H9 (cell line): ENCODE results near the gene ZNF653. TPM values are rescaled to one million over a fixed set of nuclear protein-coding genes. Genes with fewer than 3 reads are reported as not detected.

ENCODE experiments used
- DNase-seq: peaks from one replicate; pipeline ENCODE4 v3.0.0-alpha.2; 2017
- H2AFZ ChIP-seq: one replicate; pipeline ENCODE4 v1.6.1; 2013; ENCODE audit warnings: mild to moderate bottlenecking, low read length, control low read depth, moderate library complexity
- H2AK5ac ChIP-seq: 2 replicates; pipeline ENCODE4 v1.6.1; 2013; ENCODE audit warnings: low read length, control low read depth, mixed read lengths; ENCODE audit not compliant: insufficient read length
- H2BK120ac ChIP-seq: one replicate; pipeline ENCODE4 v1.6.1; 2013; ENCODE audit warnings: low read depth, mild to moderate bottlenecking, low read length, control low read depth, inconsistent platforms; ENCODE audit not compliant: poor library complexity, severe bottlenecking
- H2BK12ac ChIP-seq: 2 replicates; pipeline ENCODE4 v1.6.1; 2013; ENCODE audit warnings: low read length, control low read depth, mixed read lengths, low read depth; ENCODE audit not compliant: insufficient read length
- H2BK15ac ChIP-seq: 2 replicates; pipeline ENCODE4 v1.6.1; 2013; ENCODE audit warnings: low read depth, low read length, control low read depth
- H2BK20ac ChIP-seq: one replicate; pipeline ENCODE4 v1.6.1; 2013; ENCODE audit warnings: low read depth, mild to moderate bottlenecking, low read length, control low read depth, inconsistent platforms; ENCODE audit not compliant: poor library complexity, severe bottlenecking
- H2BK5ac ChIP-seq: 2 replicates; pipeline ENCODE4 v1.6.1; 2013; ENCODE audit warnings: low read length, control low read depth, mixed read lengths; ENCODE audit not compliant: insufficient read length
- H3K14ac ChIP-seq: 2 replicates; pipeline ENCODE4 v1.6.1; 2013; ENCODE audit warnings: low read length, control low read depth; ENCODE audit not compliant: insufficient read depth
- H3K18ac ChIP-seq: 2 replicates; pipeline ENCODE4 v1.6.1; 2013; ENCODE audit warnings: low read depth, mild to moderate bottlenecking, mixed read lengths, low read length, control low read depth; ENCODE audit not compliant: insufficient read length
- H3K23ac ChIP-seq: 2 replicates; pipeline ENCODE4 v1.6.1; 2013; ENCODE audit warnings: low read length, control low read depth, mixed read lengths, low read depth; ENCODE audit not compliant: insufficient read length
- H3K23me2 ChIP-seq: 2 replicates; pipeline ENCODE4 v1.6.1; 2013; ENCODE audit warnings: low read depth, mild to moderate bottlenecking, mixed read lengths, low read length, control low read depth; ENCODE audit not compliant: insufficient read length, poor library complexity, severe bottlenecking
- H3K27ac ChIP-seq: 2 replicates; pipeline ENCODE4 v1.5.1; 2013; ENCODE audit warnings: low read length, control low read depth, mixed read lengths, low read depth; ENCODE audit not compliant: insufficient read length
- H3K27me3 ChIP-seq: 2 replicates; pipeline ENCODE4 v1.6.1; 2013; ENCODE audit warnings: low read length, control low read depth, inconsistent platforms; ENCODE audit not compliant: insufficient read depth
- H3K4ac ChIP-seq: 2 replicates; pipeline ENCODE4 v1.6.1; 2013; ENCODE audit warnings: low read depth, mild to moderate bottlenecking, control low read depth, inconsistent platforms, low read length, moderate library complexity
- H3K4me1 ChIP-seq: 2 replicates; pipeline ENCODE4 v1.6.1; 2013; ENCODE audit warnings: low read length, control low read depth, inconsistent platforms; ENCODE audit not compliant: insufficient read depth
- H3K4me2 ChIP-seq: 2 replicates; pipeline ENCODE4 v1.6.1; 2013; ENCODE audit warnings: low read length, control low read depth, mixed read lengths; ENCODE audit not compliant: insufficient read length, insufficient read depth
- H3K56ac ChIP-seq: 2 replicates; pipeline ENCODE4 v1.6.1; 2013; ENCODE audit warnings: low read depth, mild to moderate bottlenecking, mixed read lengths, low read length, control low read depth; ENCODE audit not compliant: insufficient read length
- H3K79me1 ChIP-seq: 2 replicates; pipeline ENCODE4 v1.6.1; 2013; ENCODE audit warnings: low read depth, mild to moderate bottlenecking, moderate library complexity, low read length, control low read depth, inconsistent platforms; ENCODE audit not compliant: insufficient read depth, poor library complexity, severe bottlenecking
- H3K79me2 ChIP-seq: 2 replicates; pipeline ENCODE4 v1.6.1; 2013; ENCODE audit warnings: low read length, control low read depth, inconsistent platforms; ENCODE audit not compliant: insufficient read depth
- H3K9ac ChIP-seq: 2 replicates; pipeline ENCODE4 v1.6.1; 2013; ENCODE audit warnings: low read length, control low read depth, mixed read lengths; ENCODE audit not compliant: insufficient read length; ENCODE audit errors: extremely low read depth
- H3K9me3 ChIP-seq: one replicate; pipeline ENCODE4 v1.6.1; 2013; ENCODE audit warnings: low read depth, low read length, inconsistent platforms; ENCODE audit not compliant: control insufficient read depth
- H3T11ph ChIP-seq: one replicate; pipeline ENCODE4 v1.6.1; 2013; ENCODE audit warnings: mild to moderate bottlenecking, low read length, control low read depth, inconsistent platforms
- H4K20me1 ChIP-seq: one replicate; pipeline ENCODE4 v1.6.1; 2013; ENCODE audit not compliant: control insufficient read depth, insufficient read length, insufficient read depth
- H4K5ac ChIP-seq: 2 replicates; pipeline ENCODE4 v1.6.1; 2013; ENCODE audit warnings: low read depth, mild to moderate bottlenecking, mixed read lengths, low read length, control low read depth; ENCODE audit not compliant: insufficient read length
- H4K8ac ChIP-seq: replicated peaks from 2 replicates; pipeline ENCODE4 v1.6.1; 2013; ENCODE audit warnings: low read length, control low read depth, mixed read lengths, low read depth; ENCODE audit not compliant: insufficient read length
- H4K91ac ChIP-seq: 2 replicates; pipeline ENCODE4 v1.6.1; 2013; ENCODE audit warnings: low read depth, mild to moderate bottlenecking, moderate library complexity, mixed read lengths, low read length, control low read depth; ENCODE audit not compliant: insufficient read length
- H3K27ac Mint-ChIP-seq, 3 experiments: 2 replicates in 2 of 3; 3 replicates in 1 of 3; pipeline ENCODE4 v1.8.0; 2020 to 2021; ENCODE audit warnings: mixed read lengths in 3 of 3, mild to moderate bottlenecking in 1 of 3, moderate library complexity in 1 of 3
- H3K27me3 Mint-ChIP-seq: 2 replicates; pipeline ENCODE4 v1.8.0; 2021; ENCODE audit warnings: low read depth, mild to moderate bottlenecking, moderate library complexity, mixed read lengths
- H3K36me3 Mint-ChIP-seq, 3 experiments: 2 replicates in 2 of 3; 3 replicates in 1 of 3; pipeline ENCODE4 v1.8.0; 2020 to 2021; ENCODE audit warnings: low read depth in 3 of 3, mixed read lengths in 3 of 3; ENCODE audit not compliant: insufficient read depth in 1 of 3
- H3K4me1 Mint-ChIP-seq, 2 experiments: 2 replicates each; pipeline ENCODE4 v1.8.0; 2020; ENCODE audit warnings: mixed read lengths in 2 of 2
- H3K4me3 Mint-ChIP-seq, 2 experiments: 2 replicates in 1 of 2; 3 replicates in 1 of 2; pipeline ENCODE4 v1.8.0; 2020 to 2021; ENCODE audit warnings: mild to moderate bottlenecking in 2 of 2, mixed read lengths in 2 of 2, moderate library complexity in 1 of 2
- H3K9me3 Mint-ChIP-seq, 2 experiments: 2 replicates in 1 of 2; 3 replicates in 1 of 2; pipeline ENCODE4 v1.8.0; 2020; ENCODE audit warnings: mild to moderate bottlenecking in 2 of 2, mixed read lengths in 2 of 2, moderate library complexity in 1 of 2
- CTCF ChIP-seq: fragments of 200-600 bp; sonication (generic); conservative IDR thresholded peaks from 3 replicates; pipeline ENCODE4 v1.8.0; 2021; ENCODE audit warnings: antibody characterized with exemption, mild to moderate bottlenecking
- WGBS: extraction: QIAGEN DNeasy Blood & Tissue Kit; methylation state at CpG from one replicate; pipeline ENCODE4 v1.1.7; 2013; ENCODE audit warnings: missing lambda C conversion rate, low lambda C conversion rate, mixed read lengths; ENCODE audit not compliant: insufficient read length; ENCODE audit errors: extremely low coverage; 5-methylcytosine and 5-hydroxymethylcytosine counted together
- total RNA-seq: library from RNA; stranded (reverse); gene quantifications from 2 replicates; pipeline ENCODE4 v1.2.1, GENCODE V29; 2021

The ZNF653 gene
- total RNA-seq, 1 experiment from 2014 or later: 11.6 TPM

GRCh38 chr19:11444059-11444458 lies 61.6 kb downstream of the ZNF653 start:
- Histone ChIP-seq H3K9me3 (no peaks in the 10 kb centered on the region), H2BK120ac (no peak overlapping the region), H2AFZ (no peak overlapping the region), H3K9ac (no peak overlapping the region), H3K4ac (no peak overlapping the region), H3K79me2 (no peaks in the 10 kb centered on the region), H2AK5ac (no peak overlapping the region), H2BK15ac (no peak overlapping the region), H3K14ac (no peak overlapping the region), H3T11ph (no peak overlapping the region), H2BK12ac (no peak overlapping the region), H3K4me2 (no peak overlapping the region), H4K20me1 (no peaks in the 10 kb centered on the region), H3K56ac (no peak overlapping the region), H2BK20ac (no peak overlapping the region), H3K18ac (no peak overlapping the region), H3K27ac (no peak overlapping the region), H3K79me1 (peaks cover 4% of the 10 kb centered on the region), H4K8ac (no peak overlapping the region), H3K27me3 (no peaks in the 10 kb centered on the region), H4K5ac (no peak overlapping the region), H3K23me2 (no peaks in the 10 kb centered on the region), H2BK5ac (no peak overlapping the region), H3K23ac (no peak overlapping the region), H4K91ac (no peak overlapping the region), H3K4me1 (no peaks in the 10 kb centered on the region)
- H3K27ac Mint-ChIP-seq: peak overlapping the region in 1 of 3 experiments; percentile 55; a peak in 2 of 7 replicates
- H3K9me3 Mint-ChIP-seq: no peaks in the 10 kb centered on the region
- no peak for DNase-seq
- WGBS: no CpG with 5 or more reads among the region's 5 CpGs
- peaks cover 26 to 70% (median 68%) of the 10 kb centered on the region in 3 experiments; a peak in 6 of 7 replicates for H3K36me3 Mint-ChIP-seq
- H3K4me1 Mint-ChIP-seq: peaks cover 0 to 3% of the 10 kb centered on the region in 2 experiments; a peak in 2 of 4 replicates
- TF ChIP-seq CTCF: no peak
- no peaks in the 10 kb centered on the region for H3K27me3 Mint-ChIP-seq
- H3K4me3 Mint-ChIP-seq: no peak overlapping the region
